GM12878 (cell line): ENCODE results near the gene SNX13. TPM values are rescaled to one million over a fixed set of nuclear protein-coding genes. Genes with fewer than 3 reads are reported as not detected.

ENCODE experiments used
- ATAC-seq: fragments of 200-7000 bp; cut with Tn5 transposase; 3 replicates; pipeline ENCODE4 v1.9.1; 2020; ENCODE audit warnings: mild to moderate bottlenecking, moderate library complexity
- BruUV-seq: library from RNA; stranded (reverse); fragments of 400-500 nt; replicated peaks from 2 replicates; lab custom pipeline; 2021; lab: Mats Ljungman, UMichigan
- CTCF ChIA-PET: fragments of 300-600 bp; sonication (Branson Sonifier 250); formaldehyde crosslinking; extraction: SDS; loops from one replicate; lab custom pipeline; 2021; ENCODE audit warnings: inconsistent platforms; lab: Yijun Ruan, JAX
- POLR2A ChIA-PET: fragments of 350-600 bp; formaldehyde crosslinking; extraction: SDS; loops from one replicate; lab custom pipeline; 2021; ENCODE audit warnings: inconsistent platforms; lab: Charles Lee
- RAD21 ChIA-PET: fragments of 300-600 bp; sonication (Branson Sonifier 250); formaldehyde crosslinking; loops from one replicate; lab custom pipeline; 2023; ENCODE audit warnings: antibody characterized with exemption; ENCODE audit not compliant: unreplicated experiment; lab: Charles Lee
- SMC1A ChIA-PET: fragments of 300-600 bp; sonication (Branson Sonifier 250); formaldehyde crosslinking; loops from one replicate; lab custom pipeline; 2023; ENCODE audit not compliant: unreplicated experiment, uncharacterized antibody; lab: Charles Lee
- DNase-seq: peaks from one replicate; pipeline ENCODE4 v3.0.0-alpha.2; 2011; ENCODE audit warnings: low read depth, low spot score
- FAIRE-seq: peaks from 3 replicates; lab custom pipeline; 2011; peaks lifted over from hg19 to GRCh38; lab: Jason Lieb, UNC
- H2AFZ ChIP-seq: 2 replicates; pipeline ENCODE4 v1.6.0; 2011; ENCODE audit warnings: low read depth, low read length, control low read depth; ENCODE audit not compliant: control insufficient read depth
- H3K27ac ChIP-seq: 2 replicates; pipeline ENCODE4 v1.5.1; 2011; ENCODE audit warnings: control low read depth; ENCODE audit not compliant: control insufficient read depth, insufficient read depth
- H3K27me3 ChIP-seq, 2 experiments: replicated peaks in 1 of 2; 2 replicates each; pipeline versions ENCODE4 v1.6.0 to v1.6.1; 2011; ENCODE audit warnings: low read length in 1 of 2; ENCODE audit not compliant: control insufficient read depth in 2 of 2, insufficient read depth in 2 of 2
- H3K36me3 ChIP-seq, 2 experiments: 2 replicates each; pipeline ENCODE4 v1.5.1; 2011; ENCODE audit warnings: low read length in 1 of 2; ENCODE audit not compliant: control insufficient read depth in 2 of 2, insufficient read depth in 2 of 2
- H3K4me1 ChIP-seq: 2 replicates; pipeline ENCODE4 v1.6.1; 2011; ENCODE audit warnings: mild to moderate bottlenecking, low read length, moderate library complexity, mixed read lengths; ENCODE audit not compliant: control insufficient read depth, insufficient read depth
- H3K4me2 ChIP-seq: 2 replicates; pipeline ENCODE4 v1.6.0; 2011; ENCODE audit warnings: control low read depth; ENCODE audit not compliant: control insufficient read depth, insufficient read depth
- H3K4me3 ChIP-seq: fragments of 200-600 bp; sonication (generic); 2 replicates; pipeline ENCODE4 v1.5.1; 2016
- H3K79me2 ChIP-seq: 2 replicates; pipeline ENCODE4 v1.6.0; 2011; ENCODE audit warnings: low read length; ENCODE audit not compliant: control insufficient read depth, insufficient read depth
- H3K9ac ChIP-seq: 2 replicates; pipeline ENCODE4 v1.8.0; 2011; ENCODE audit warnings: low read length, control low read depth, mixed read lengths; ENCODE audit not compliant: control insufficient read depth, insufficient read depth
- H3K9me3 ChIP-seq: replicated peaks from 3 replicates; pipeline ENCODE4 v1.5.1; 2011; ENCODE audit warnings: mild to moderate bottlenecking, low read length; ENCODE audit not compliant: control insufficient read depth, insufficient read depth
- H4K20me1 ChIP-seq: 2 replicates; pipeline ENCODE4 v1.6.0; 2011; ENCODE audit not compliant: control insufficient read depth, insufficient read depth
- BCLAF1 ChIP-seq: fragments of 450-650 bp; IDR thresholded peaks from 2 replicates; pipeline ENCODE4 v1.6.1; 2017; ENCODE audit warnings: antibody characterized with exemption, mild to moderate bottlenecking, moderate library complexity
- HDGF ChIP-seq: fragments of 450-650 bp; IDR thresholded peaks from 2 replicates; pipeline ENCODE4 v1.6.1; 2016; ENCODE audit warnings: antibody characterized with exemption
- MYC ChIP-seq: IDR thresholded peaks from 2 replicates; pipeline ENCODE4 v1.6.1; 2011; ENCODE audit warnings: mild to moderate bottlenecking, low read length, moderate library complexity, inconsistent platforms; ENCODE audit not compliant: insufficient read depth, insufficient replicate concordance, insufficient read length, severe bottlenecking
- PML ChIP-seq: IDR thresholded peaks from 2 replicates; pipeline ENCODE4 v1.6.1; 2012; ENCODE audit warnings: low read length, inconsistent platforms
- RAD51 ChIP-seq: fragments of 450-650 bp; IDR thresholded peaks from 2 replicates; pipeline ENCODE4 v1.6.1; 2016; ENCODE audit warnings: moderate library complexity, mild to moderate bottlenecking, inconsistent platforms
- RB1 ChIP-seq: fragments of 450-650 bp; formaldehyde crosslinking; IDR thresholded peaks from 2 replicates; pipeline ENCODE4 v1.6.1; 2017; ENCODE audit warnings: mild to moderate bottlenecking, borderline replicate concordance
- SMARCA5 ChIP-seq: fragments of 450-650 bp; IDR thresholded peaks from 2 replicates; pipeline ENCODE4 v1.6.1; 2017; ENCODE audit warnings: mild to moderate bottlenecking
- TCF12 ChIP-seq: IDR thresholded peaks from 2 replicates; pipeline ENCODE4 v1.6.1; 2011; ENCODE audit warnings: low read depth, mild to moderate bottlenecking, low read length
- ZNF274 ChIP-seq: IDR thresholded peaks from one replicate; pipeline ENCODE4 v1.8.0; 2011; ENCODE audit not compliant: insufficient read length, insufficient read depth
- ZZZ3 ChIP-seq: IDR thresholded peaks from 2 replicates; pipeline ENCODE4 v1.6.1; 2011; ENCODE audit warnings: low read depth; ENCODE audit not compliant: control insufficient read depth, insufficient read length
- WGBS: methylation state at CpG from one replicate; pipeline ENCODE4 v1.1.6; 2016; ENCODE audit warnings: low lambda C conversion rate; ENCODE audit not compliant: insufficient replicate concordance, insufficient coverage; ENCODE audit errors: missing lambda C conversion rate; 5-methylcytosine and 5-hydroxymethylcytosine counted together
- in situ Hi-C: fragments of 300-500 bp; cut with MboI; formaldehyde crosslinking; loops from 9 replicates; pipeline ENCODE4 v1.14.3; 2018; ENCODE audit warnings: mixed read lengths
- intact Hi-C: fragments of 100-400 bp; cut with micrococcal nuclease; formaldehyde crosslinking; loops from one replicate; pipeline ENCODE4 v1.14.2; 2022; ENCODE audit not compliant: unreplicated experiment
- polyA plus RNA-seq, 11 experiments: library from polyadenylated mRNA; depleted of rRNA in 4 of 11; unstranded in 6 of 11; stranded (reverse) in 5 of 11; fragments of >200 nt; fragmentation: Nextera tagmentation in 4 of 11; fragmentation: Illumina TruSeq in 1 of 11; extraction: Ambion mirVana in 4 of 11; extraction: Trizol in 1 of 11; gene quantifications; 1 replicate in 1 of 11; 2 replicates in 10 of 11; pipeline versions ENCODE4 v1.2.1 to v1.2.3, GENCODE V29; 2011 to 2016; ENCODE audit warnings: inconsistent platforms in 2 of 11, missing spikeins in 2 of 11, low read depth in 1 of 11
- total RNA-seq, 4 experiments: library from RNA; depleted of rRNA in 3 of 4; stranded (reverse); fragments of >200 nt in 3 of 4; fragmentation: Illumina TruSeq in 1 of 4; extraction: Trizol in 1 of 4; gene quantifications; 2 replicates each; pipeline versions ENCODE4 v1.2.1 to v1.2.3, GENCODE V29; 2013 to 2021
- TF ChIP-seq, protein P1 (sequence below): fragments of 450-650 bp; IDR thresholded peaks from 2 replicates; pipeline ENCODE4 v1.6.1; 2017; ENCODE audit warnings: mild to moderate bottlenecking, low read depth, inconsistent platforms; ENCODE audit not compliant: poor library complexity, severe bottlenecking

The SNX13 gene
- total and polyA plus RNA-seq, 10 of the 15 experiments (the other 5 are each of a cell fraction or from before 2014, with no cell fraction given), result 2.2 to 17.1 (median 11.9) TPM

DNA sequence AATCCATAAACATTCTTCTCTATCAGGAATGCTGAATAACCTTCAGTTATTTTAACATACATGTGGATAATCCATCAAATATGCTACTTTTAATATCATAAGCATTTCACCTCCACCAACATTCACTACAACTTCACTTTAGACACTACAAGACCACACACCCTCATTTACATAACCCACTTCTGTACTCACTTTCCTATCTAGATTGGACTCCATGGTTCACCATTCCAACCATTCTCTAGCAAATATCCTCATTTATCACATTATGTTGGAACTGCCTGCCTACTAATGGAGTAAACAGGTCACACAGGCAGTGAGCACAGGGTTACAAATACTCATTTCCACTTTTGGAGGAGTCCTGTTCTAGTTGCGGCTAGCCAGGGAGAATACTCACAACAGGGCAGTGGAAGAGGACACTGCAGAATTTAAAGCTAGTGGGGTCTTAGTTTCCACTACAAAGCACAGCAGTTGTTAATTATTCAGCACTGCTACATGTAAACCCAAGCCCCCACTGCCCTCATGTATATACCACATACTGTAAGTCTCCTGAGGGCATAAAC is 18.4 kb downstream of the SNX13 start (continued):
- no peak for TF ChIP-seq BCLAF1
- no peak for TF ChIP-seq TCF12
- TF ChIP-seq MYC, result no peak
- TF ChIP-seq SMARCA5, result no peak
- no peak for TF ChIP-seq ZZZ3
- TF ChIP-seq, all 136 proteins: peak for 0

DNA sequence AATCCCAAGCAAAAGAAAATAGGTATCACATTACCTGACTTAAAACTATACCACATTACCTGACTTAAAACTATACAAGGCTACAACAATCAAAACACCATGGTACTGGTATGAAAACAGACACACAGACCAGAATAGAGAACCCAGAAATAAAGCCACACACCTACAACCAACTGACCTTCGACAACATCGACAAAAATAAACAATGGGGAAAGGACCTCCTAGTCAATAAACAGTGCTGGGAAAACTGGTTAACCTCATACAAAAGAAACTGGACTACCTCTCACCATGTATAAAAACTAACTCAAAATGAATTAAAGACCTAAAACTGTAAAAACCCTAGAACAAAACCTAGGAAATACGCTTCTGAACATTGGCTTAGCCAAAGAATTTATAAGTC is 22.5 kb downstream of the SNX13 start:
- no peak for DNase-seq
- ChIA-PET RAD21 (no interaction called here), POLR2A (no interaction called here), SMC1A (no interaction called here), CTCF (no interaction called here)
- no peaks in the 10 kb centered on the region; the same call in 1 of the 2 replicates for H4K20me1 ChIP-seq
- no peak overlapping the region for H3K4me2 ChIP-seq
- WGBS, result 87% methylated on average over 3 of the region's 3 CpGs
- no peaks in the 10 kb centered on the region for H3K4me1 ChIP-seq
- intact Hi-C loops (no loop called here), in situ Hi-C loops (no loop called here)
- no peak overlapping the region for H3K9ac ChIP-seq
- no peaks in the 10 kb centered on the region; the same call in 2 of the 3 replicates for H3K9me3 ChIP-seq
- H3K27me3 ChIP-seq, result no peaks in the 10 kb centered on the region
- no peak for TF ChIP-seq HDGF
- no peak for TF ChIP-seq PML
- TF ChIP-seq ZNF274, result no peak
- no peak for TF ChIP-seq RB1
- TF ChIP-seq, protein P1, sequence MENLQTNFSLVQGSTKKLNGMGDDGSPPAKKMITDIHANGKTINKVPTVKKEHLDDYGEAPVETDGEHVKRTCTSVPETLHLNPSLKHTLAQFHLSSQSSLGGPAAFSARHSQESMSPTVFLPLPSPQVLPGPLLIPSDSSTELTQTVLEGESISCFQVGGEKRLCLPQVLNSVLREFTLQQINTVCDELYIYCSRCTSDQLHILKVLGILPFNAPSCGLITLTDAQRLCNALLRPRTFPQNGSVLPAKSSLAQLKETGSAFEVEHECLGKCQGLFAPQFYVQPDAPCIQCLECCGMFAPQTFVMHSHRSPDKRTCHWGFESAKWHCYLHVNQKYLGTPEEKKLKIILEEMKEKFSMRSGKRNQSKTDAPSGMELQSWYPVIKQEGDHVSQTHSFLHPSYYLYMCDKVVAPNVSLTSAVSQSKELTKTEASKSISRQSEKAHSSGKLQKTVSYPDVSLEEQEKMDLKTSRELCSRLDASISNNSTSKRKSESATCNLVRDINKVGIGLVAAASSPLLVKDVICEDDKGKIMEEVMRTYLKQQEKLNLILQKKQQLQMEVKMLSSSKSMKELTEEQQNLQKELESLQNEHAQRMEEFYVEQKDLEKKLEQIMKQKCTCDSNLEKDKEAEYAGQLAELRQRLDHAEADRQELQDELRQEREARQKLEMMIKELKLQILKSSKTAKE, result no peak
- TF ChIP-seq RAD51, result no peak
- H3K4me3 ChIP-seq, result no peak overlapping the region
- H3K79me2 ChIP-seq, result peaks cover 2% of the 10 kb centered on the region
- ATAC-seq, result no peak
- no peak for FAIRE-seq
- no TSS peak for BruUV-seq
- H3K27ac ChIP-seq, result no peak overlapping the region
- H3K36me3 ChIP-seq, result no peaks in the 10 kb centered on the region
- H2AFZ ChIP-seq, result no peak overlapping the region
